H9 (cell line): ENCODE results near the gene NEK6. TPM values are rescaled to one million over a fixed set of nuclear protein-coding genes. Genes with fewer than 3 reads are reported as not detected.

ENCODE experiments used
- DNase-seq: peaks from one replicate; pipeline ENCODE4 v3.0.0-alpha.2; 2017
- H2AFZ ChIP-seq: one replicate; pipeline ENCODE4 v1.6.1; 2013; ENCODE audit warnings: mild to moderate bottlenecking, low read length, control low read depth, moderate library complexity
- H2AK5ac ChIP-seq: 2 replicates; pipeline ENCODE4 v1.6.1; 2013; ENCODE audit warnings: low read length, control low read depth, mixed read lengths; ENCODE audit not compliant: insufficient read length
- H2BK120ac ChIP-seq: one replicate; pipeline ENCODE4 v1.6.1; 2013; ENCODE audit warnings: low read depth, mild to moderate bottlenecking, low read length, control low read depth, inconsistent platforms; ENCODE audit not compliant: poor library complexity, severe bottlenecking
- H2BK12ac ChIP-seq: 2 replicates; pipeline ENCODE4 v1.6.1; 2013; ENCODE audit warnings: low read length, control low read depth, mixed read lengths, low read depth; ENCODE audit not compliant: insufficient read length
- H2BK15ac ChIP-seq: 2 replicates; pipeline ENCODE4 v1.6.1; 2013; ENCODE audit warnings: low read depth, low read length, control low read depth
- H2BK20ac ChIP-seq: one replicate; pipeline ENCODE4 v1.6.1; 2013; ENCODE audit warnings: low read depth, mild to moderate bottlenecking, low read length, control low read depth, inconsistent platforms; ENCODE audit not compliant: poor library complexity, severe bottlenecking
- H2BK5ac ChIP-seq: 2 replicates; pipeline ENCODE4 v1.6.1; 2013; ENCODE audit warnings: low read length, control low read depth, mixed read lengths; ENCODE audit not compliant: insufficient read length
- H3K14ac ChIP-seq: 2 replicates; pipeline ENCODE4 v1.6.1; 2013; ENCODE audit warnings: low read length, control low read depth; ENCODE audit not compliant: insufficient read depth
- H3K18ac ChIP-seq: 2 replicates; pipeline ENCODE4 v1.6.1; 2013; ENCODE audit warnings: low read depth, mild to moderate bottlenecking, mixed read lengths, low read length, control low read depth; ENCODE audit not compliant: insufficient read length
- H3K23ac ChIP-seq: 2 replicates; pipeline ENCODE4 v1.6.1; 2013; ENCODE audit warnings: low read length, control low read depth, mixed read lengths, low read depth; ENCODE audit not compliant: insufficient read length
- H3K23me2 ChIP-seq: 2 replicates; pipeline ENCODE4 v1.6.1; 2013; ENCODE audit warnings: low read depth, mild to moderate bottlenecking, mixed read lengths, low read length, control low read depth; ENCODE audit not compliant: insufficient read length, poor library complexity, severe bottlenecking
- H3K27ac ChIP-seq: 2 replicates; pipeline ENCODE4 v1.5.1; 2013; ENCODE audit warnings: low read length, control low read depth, mixed read lengths, low read depth; ENCODE audit not compliant: insufficient read length
- H3K27me3 ChIP-seq: 2 replicates; pipeline ENCODE4 v1.6.1; 2013; ENCODE audit warnings: low read length, control low read depth, inconsistent platforms; ENCODE audit not compliant: insufficient read depth
- H3K4ac ChIP-seq: 2 replicates; pipeline ENCODE4 v1.6.1; 2013; ENCODE audit warnings: low read depth, mild to moderate bottlenecking, control low read depth, inconsistent platforms, low read length, moderate library complexity
- H3K4me1 ChIP-seq: 2 replicates; pipeline ENCODE4 v1.6.1; 2013; ENCODE audit warnings: low read length, control low read depth, inconsistent platforms; ENCODE audit not compliant: insufficient read depth
- H3K4me2 ChIP-seq: 2 replicates; pipeline ENCODE4 v1.6.1; 2013; ENCODE audit warnings: low read length, control low read depth, mixed read lengths; ENCODE audit not compliant: insufficient read length, insufficient read depth
- H3K56ac ChIP-seq: 2 replicates; pipeline ENCODE4 v1.6.1; 2013; ENCODE audit warnings: low read depth, mild to moderate bottlenecking, mixed read lengths, low read length, control low read depth; ENCODE audit not compliant: insufficient read length
- H3K79me1 ChIP-seq: 2 replicates; pipeline ENCODE4 v1.6.1; 2013; ENCODE audit warnings: low read depth, mild to moderate bottlenecking, moderate library complexity, low read length, control low read depth, inconsistent platforms; ENCODE audit not compliant: insufficient read depth, poor library complexity, severe bottlenecking
- H3K79me2 ChIP-seq: 2 replicates; pipeline ENCODE4 v1.6.1; 2013; ENCODE audit warnings: low read length, control low read depth, inconsistent platforms; ENCODE audit not compliant: insufficient read depth
- H3K9ac ChIP-seq: 2 replicates; pipeline ENCODE4 v1.6.1; 2013; ENCODE audit warnings: low read length, control low read depth, mixed read lengths; ENCODE audit not compliant: insufficient read length; ENCODE audit errors: extremely low read depth
- H3K9me3 ChIP-seq: one replicate; pipeline ENCODE4 v1.6.1; 2013; ENCODE audit warnings: low read depth, low read length, inconsistent platforms; ENCODE audit not compliant: control insufficient read depth
- H3T11ph ChIP-seq: one replicate; pipeline ENCODE4 v1.6.1; 2013; ENCODE audit warnings: mild to moderate bottlenecking, low read length, control low read depth, inconsistent platforms
- H4K20me1 ChIP-seq: one replicate; pipeline ENCODE4 v1.6.1; 2013; ENCODE audit not compliant: control insufficient read depth, insufficient read length, insufficient read depth
- H4K5ac ChIP-seq: 2 replicates; pipeline ENCODE4 v1.6.1; 2013; ENCODE audit warnings: low read depth, mild to moderate bottlenecking, mixed read lengths, low read length, control low read depth; ENCODE audit not compliant: insufficient read length
- H4K8ac ChIP-seq: replicated peaks from 2 replicates; pipeline ENCODE4 v1.6.1; 2013; ENCODE audit warnings: low read length, control low read depth, mixed read lengths, low read depth; ENCODE audit not compliant: insufficient read length
- H4K91ac ChIP-seq: 2 replicates; pipeline ENCODE4 v1.6.1; 2013; ENCODE audit warnings: low read depth, mild to moderate bottlenecking, moderate library complexity, mixed read lengths, low read length, control low read depth; ENCODE audit not compliant: insufficient read length
- H3K27ac Mint-ChIP-seq, 3 experiments: 2 replicates in 2 of 3; 3 replicates in 1 of 3; pipeline ENCODE4 v1.8.0; 2020 to 2021; ENCODE audit warnings: mixed read lengths in 3 of 3, mild to moderate bottlenecking in 1 of 3, moderate library complexity in 1 of 3
- H3K27me3 Mint-ChIP-seq: 2 replicates; pipeline ENCODE4 v1.8.0; 2021; ENCODE audit warnings: low read depth, mild to moderate bottlenecking, moderate library complexity, mixed read lengths
- H3K36me3 Mint-ChIP-seq, 3 experiments: 2 replicates in 2 of 3; 3 replicates in 1 of 3; pipeline ENCODE4 v1.8.0; 2020 to 2021; ENCODE audit warnings: low read depth in 3 of 3, mixed read lengths in 3 of 3; ENCODE audit not compliant: insufficient read depth in 1 of 3
- H3K4me1 Mint-ChIP-seq, 2 experiments: 2 replicates each; pipeline ENCODE4 v1.8.0; 2020; ENCODE audit warnings: mixed read lengths in 2 of 2
- H3K4me3 Mint-ChIP-seq, 2 experiments: 2 replicates in 1 of 2; 3 replicates in 1 of 2; pipeline ENCODE4 v1.8.0; 2020 to 2021; ENCODE audit warnings: mild to moderate bottlenecking in 2 of 2, mixed read lengths in 2 of 2, moderate library complexity in 1 of 2
- H3K9me3 Mint-ChIP-seq, 2 experiments: 2 replicates in 1 of 2; 3 replicates in 1 of 2; pipeline ENCODE4 v1.8.0; 2020; ENCODE audit warnings: mild to moderate bottlenecking in 2 of 2, mixed read lengths in 2 of 2, moderate library complexity in 1 of 2
- WGBS: extraction: QIAGEN DNeasy Blood & Tissue Kit; methylation state at CpG from one replicate; pipeline ENCODE4 v1.1.7; 2013; ENCODE audit warnings: missing lambda C conversion rate, low lambda C conversion rate, mixed read lengths; ENCODE audit not compliant: insufficient read length; ENCODE audit errors: extremely low coverage; 5-methylcytosine and 5-hydroxymethylcytosine counted together
- total RNA-seq: library from RNA; stranded (reverse); gene quantifications from 2 replicates; pipeline ENCODE4 v1.2.1, GENCODE V29; 2021
- TF ChIP-seq, protein P1 (sequence below): fragments of 200-600 bp; sonication (generic); conservative IDR thresholded peaks from 3 replicates; pipeline ENCODE4 v1.8.0; 2021; ENCODE audit warnings: antibody characterized with exemption, mild to moderate bottlenecking

The NEK6 gene
- total RNA-seq, 1 experiment from 2014 or later: 14.3 TPM

DNA sequence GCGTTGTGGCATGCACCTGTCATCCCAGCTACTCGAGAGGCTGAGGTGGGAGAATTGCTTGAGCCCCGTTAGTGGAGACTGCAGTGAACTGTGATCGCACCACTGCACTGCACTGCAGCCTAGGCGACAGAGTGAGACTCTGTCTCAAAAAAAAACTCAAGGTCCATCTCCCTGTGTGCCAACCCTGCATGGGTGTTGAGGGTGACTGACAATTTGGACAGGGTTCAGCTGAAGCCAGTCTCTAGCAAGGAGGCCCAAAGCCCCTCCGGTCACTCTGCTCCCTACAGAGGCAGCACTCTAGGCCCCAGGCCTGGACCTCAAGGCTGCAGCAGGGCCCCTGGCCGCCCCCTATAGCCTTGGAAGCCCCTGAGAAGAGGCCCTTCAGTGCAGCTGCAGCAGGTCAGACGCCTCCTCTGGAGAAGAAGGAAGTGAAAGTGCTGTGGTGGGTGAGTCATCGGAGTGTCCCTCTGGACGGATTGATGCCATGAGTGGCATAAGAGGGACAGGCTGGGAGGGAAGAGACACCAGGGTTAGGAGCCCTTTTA, 39.2 kb upstream of the NEK6 start:
- no CpG with 5 or more reads among the region's 10 CpGs for WGBS
- TF ChIP-seq, protein P1, sequence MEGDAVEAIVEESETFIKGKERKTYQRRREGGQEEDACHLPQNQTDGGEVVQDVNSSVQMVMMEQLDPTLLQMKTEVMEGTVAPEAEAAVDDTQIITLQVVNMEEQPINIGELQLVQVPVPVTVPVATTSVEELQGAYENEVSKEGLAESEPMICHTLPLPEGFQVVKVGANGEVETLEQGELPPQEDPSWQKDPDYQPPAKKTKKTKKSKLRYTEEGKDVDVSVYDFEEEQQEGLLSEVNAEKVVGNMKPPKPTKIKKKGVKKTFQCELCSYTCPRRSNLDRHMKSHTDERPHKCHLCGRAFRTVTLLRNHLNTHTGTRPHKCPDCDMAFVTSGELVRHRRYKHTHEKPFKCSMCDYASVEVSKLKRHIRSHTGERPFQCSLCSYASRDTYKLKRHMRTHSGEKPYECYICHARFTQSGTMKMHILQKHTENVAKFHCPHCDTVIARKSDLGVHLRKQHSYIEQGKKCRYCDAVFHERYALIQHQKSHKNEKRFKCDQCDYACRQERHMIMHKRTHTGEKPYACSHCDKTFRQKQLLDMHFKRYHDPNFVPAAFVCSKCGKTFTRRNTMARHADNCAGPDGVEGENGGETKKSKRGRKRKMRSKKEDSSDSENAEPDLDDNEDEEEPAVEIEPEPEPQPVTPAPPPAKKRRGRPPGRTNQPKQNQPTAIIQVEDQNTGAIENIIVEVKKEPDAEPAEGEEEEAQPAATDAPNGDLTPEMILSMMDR: no peak

More for the DNA sequence above, 39.2 kb upstream of the NEK6 start:
- no peak overlapping the region for H3K4ac ChIP-seq
- no peak overlapping the region for H3K4me2 ChIP-seq
- no peak overlapping the region for H3K14ac ChIP-seq
- no peak overlapping the region for H2BK120ac ChIP-seq
- H2BK5ac ChIP-seq: no peak overlapping the region
- H2BK20ac ChIP-seq: no peak overlapping the region
- no peaks in the 10 kb centered on the region for H3K79me1 ChIP-seq
- H3K79me2 ChIP-seq: no peaks in the 10 kb centered on the region
- H3K23me2 ChIP-seq: no peaks in the 10 kb centered on the region
- H3K27ac ChIP-seq: no peak overlapping the region
- no peak overlapping the region for H4K8ac ChIP-seq
- Mint-ChIP-seq H3K4me1 (no peaks in the 10 kb centered on the region), H3K27me3 (peaks cover 5% of the 10 kb centered on the region), H3K9me3 (no peaks in the 10 kb centered on the region), H3K27ac (no peak overlapping the region), H3K36me3 (no peaks in the 10 kb centered on the region), H3K4me3 (no peak overlapping the region)
- H4K5ac ChIP-seq: no peak overlapping the region
- H3K18ac ChIP-seq: no peak overlapping the region
- no peaks in the 10 kb centered on the region for H3K4me1 ChIP-seq
- no peak for DNase-seq
- no peak overlapping the region for H3K56ac ChIP-seq
- no peaks in the 10 kb centered on the region for H3K27me3 ChIP-seq
- H3K9me3 ChIP-seq: no peaks in the 10 kb centered on the region
- no peak overlapping the region for H4K91ac ChIP-seq
- H3T11ph ChIP-seq: no peak overlapping the region
- no peak overlapping the region for H2AFZ ChIP-seq
- H2BK15ac ChIP-seq: no peak overlapping the region
- H3K9ac ChIP-seq: no peak overlapping the region
- no peak overlapping the region for H2BK12ac ChIP-seq
- H2AK5ac ChIP-seq: no peak overlapping the region
- H4K20me1 ChIP-seq: no peaks in the 10 kb centered on the region
- H3K23ac ChIP-seq: no peak overlapping the region
